ENCODE measurements around the gene C19orf38.

DNA sequence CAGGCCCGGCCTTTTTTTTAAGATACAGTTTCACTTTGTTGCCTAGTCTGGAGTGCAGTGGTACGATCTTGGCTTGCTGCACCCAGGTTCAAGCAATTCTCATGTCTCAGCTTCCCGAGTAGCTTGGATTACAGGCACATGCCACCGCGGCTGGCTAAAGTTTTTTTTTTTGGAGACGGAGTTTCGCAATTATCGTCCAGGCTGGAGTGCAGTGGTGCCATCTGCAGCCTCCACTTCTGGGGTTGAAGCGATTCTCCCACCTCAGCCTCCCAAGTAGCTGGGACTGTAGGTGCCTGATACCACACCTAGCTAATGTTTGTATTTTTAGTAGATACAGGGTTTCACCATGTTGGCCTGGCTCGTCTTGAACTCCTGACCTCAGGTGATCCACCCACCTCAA, 18.3 kb downstream of the C19orf38 start:
- TF ChIP-seq, protein P1, sequence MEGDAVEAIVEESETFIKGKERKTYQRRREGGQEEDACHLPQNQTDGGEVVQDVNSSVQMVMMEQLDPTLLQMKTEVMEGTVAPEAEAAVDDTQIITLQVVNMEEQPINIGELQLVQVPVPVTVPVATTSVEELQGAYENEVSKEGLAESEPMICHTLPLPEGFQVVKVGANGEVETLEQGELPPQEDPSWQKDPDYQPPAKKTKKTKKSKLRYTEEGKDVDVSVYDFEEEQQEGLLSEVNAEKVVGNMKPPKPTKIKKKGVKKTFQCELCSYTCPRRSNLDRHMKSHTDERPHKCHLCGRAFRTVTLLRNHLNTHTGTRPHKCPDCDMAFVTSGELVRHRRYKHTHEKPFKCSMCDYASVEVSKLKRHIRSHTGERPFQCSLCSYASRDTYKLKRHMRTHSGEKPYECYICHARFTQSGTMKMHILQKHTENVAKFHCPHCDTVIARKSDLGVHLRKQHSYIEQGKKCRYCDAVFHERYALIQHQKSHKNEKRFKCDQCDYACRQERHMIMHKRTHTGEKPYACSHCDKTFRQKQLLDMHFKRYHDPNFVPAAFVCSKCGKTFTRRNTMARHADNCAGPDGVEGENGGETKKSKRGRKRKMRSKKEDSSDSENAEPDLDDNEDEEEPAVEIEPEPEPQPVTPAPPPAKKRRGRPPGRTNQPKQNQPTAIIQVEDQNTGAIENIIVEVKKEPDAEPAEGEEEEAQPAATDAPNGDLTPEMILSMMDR (IDR thresholded peaks at IDR 0.05; ENCODE audit: insufficient read depth, low read length): no peak
- TF ChIP-seq GABPA (IDR thresholded peaks at IDR 0.05; ENCODE audit: low read depth) (no peak), SPI1 (IDR thresholded peaks at IDR 0.05; ENCODE audit: borderline replicate concordance, low read depth) (no peak), POLR2AphosphoS5 (IDR thresholded peaks at IDR 0.05; ENCODE audit: low read depth) (no peak)
- TF ChIP-seq, protein P2, sequence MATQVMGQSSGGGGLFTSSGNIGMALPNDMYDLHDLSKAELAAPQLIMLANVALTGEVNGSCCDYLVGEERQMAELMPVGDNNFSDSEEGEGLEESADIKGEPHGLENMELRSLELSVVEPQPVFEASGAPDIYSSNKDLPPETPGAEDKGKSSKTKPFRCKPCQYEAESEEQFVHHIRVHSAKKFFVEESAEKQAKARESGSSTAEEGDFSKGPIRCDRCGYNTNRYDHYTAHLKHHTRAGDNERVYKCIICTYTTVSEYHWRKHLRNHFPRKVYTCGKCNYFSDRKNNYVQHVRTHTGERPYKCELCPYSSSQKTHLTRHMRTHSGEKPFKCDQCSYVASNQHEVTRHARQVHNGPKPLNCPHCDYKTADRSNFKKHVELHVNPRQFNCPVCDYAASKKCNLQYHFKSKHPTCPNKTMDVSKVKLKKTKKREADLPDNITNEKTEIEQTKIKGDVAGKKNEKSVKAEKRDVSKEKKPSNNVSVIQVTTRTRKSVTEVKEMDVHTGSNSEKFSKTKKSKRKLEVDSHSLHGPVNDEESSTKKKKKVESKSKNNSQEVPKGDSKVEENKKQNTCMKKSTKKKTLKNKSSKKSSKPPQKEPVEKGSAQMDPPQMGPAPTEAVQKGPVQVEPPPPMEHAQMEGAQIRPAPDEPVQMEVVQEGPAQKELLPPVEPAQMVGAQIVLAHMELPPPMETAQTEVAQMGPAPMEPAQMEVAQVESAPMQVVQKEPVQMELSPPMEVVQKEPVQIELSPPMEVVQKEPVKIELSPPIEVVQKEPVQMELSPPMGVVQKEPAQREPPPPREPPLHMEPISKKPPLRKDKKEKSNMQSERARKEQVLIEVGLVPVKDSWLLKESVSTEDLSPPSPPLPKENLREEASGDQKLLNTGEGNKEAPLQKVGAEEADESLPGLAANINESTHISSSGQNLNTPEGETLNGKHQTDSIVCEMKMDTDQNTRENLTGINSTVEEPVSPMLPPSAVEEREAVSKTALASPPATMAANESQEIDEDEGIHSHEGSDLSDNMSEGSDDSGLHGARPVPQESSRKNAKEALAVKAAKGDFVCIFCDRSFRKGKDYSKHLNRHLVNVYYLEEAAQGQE (IDR thresholded peaks at IDR 0.05; ENCODE audit: insufficient replicate concordance, low read depth): no peak

Measured in HL-60 (cell line).